NCI-H524 (cell line): ENCODE results near the gene TBC1D24.
A peak's percentile ranks its signal among the peaks of the same experiment; 100 is the strongest.
"Not testable (repeated sequence)": the region's sequence is repeated elsewhere in the genome, so short reads cannot be mapped to it uniquely, and the experiment has no call there.

Experiments used
- DNase-seq, 2 experiments: peaks; one replicate each; lab custom pipeline; 2025; lab: John Stamatoyannopoulos, UW

TBC1D24 gene

DNA sequence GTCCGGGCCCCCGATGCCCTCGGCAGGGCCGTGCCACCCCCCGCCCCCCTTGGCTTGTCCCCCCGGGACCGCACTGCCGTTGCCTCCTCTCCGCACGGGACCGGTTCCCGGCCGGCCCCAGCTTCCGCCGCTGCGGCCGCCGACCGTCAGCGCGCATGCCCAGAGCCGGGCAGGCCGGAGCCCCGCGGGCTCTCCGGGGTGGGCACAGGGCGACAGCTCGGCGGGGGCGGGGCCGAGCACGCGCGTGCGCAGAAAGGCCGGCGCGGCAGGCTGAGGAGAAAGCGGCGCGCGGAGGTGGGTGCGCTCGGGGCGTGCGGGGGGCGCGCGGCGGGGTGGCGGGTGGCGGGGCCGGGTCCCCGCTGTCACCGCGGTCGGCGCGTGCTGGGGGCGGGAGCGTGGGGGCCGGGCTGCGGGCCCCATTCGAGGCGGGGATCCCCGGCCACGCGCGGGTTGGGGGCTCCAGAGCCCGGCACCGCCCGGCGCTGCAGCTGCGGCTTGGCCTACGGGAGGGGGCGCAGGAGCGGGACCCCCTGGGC is at the start of gene TBC1D24:
TBC1D24 (plus strand) TSS at position 251 of the 536 bp plus-strand sequence. CDS start 21,022 bp downstream, outside the sequence.
- peak; percentile 45 to 86 for DNase-seq

DNA sequence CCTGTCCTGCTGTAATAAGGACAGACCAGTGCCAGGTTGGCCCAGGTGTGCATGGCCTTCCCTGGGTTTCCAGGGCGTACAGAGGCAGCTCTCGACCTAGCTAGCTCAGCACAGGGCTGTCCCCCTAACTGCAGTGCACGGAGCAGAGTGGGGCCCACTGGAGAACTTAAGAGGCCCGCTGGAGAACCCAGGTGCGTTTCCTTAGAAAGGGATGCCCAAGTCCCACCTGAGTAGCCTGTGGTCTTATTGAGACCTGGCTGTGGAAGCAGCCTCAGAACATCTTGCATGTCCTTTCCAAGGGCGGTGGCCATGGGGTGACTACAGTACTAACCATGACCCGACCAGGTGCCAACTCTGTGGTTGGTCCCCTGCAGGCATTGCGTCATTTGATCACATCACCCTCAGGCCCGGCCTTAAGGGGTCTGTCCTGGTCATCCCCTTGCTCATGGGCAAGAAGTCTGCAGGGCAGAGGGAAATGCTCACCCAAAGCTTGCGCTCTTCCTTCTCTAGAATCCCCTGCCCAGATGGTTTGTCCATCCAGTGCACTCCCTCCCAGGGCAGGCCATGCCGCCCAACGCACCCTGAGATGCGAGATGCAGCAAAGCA is 49.0 kb upstream of the TBC1D24 start:
- DNase-seq: no peak

DNA sequence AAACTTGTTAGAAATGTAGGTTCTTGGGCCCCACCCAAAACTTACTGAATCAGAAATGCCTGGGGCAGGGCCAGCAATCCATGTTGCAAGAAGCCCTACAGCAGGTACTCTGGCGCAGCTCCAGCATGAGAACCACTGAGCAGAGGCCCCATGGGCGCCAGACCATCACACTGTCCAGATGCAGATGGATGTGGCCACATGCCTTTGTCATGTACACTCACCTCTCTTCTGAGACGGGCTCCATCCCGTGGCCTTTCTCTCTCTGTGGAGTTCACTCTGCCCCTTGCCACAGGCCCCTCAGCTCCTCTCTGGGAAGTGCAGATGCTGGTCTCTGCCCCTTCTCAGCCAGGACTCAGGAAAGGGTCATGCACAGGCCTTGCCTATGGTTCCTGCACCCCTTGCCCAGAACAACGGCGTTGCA is 48.0 kb upstream of the TBC1D24 start:
- no peak for DNase-seq

DNA sequence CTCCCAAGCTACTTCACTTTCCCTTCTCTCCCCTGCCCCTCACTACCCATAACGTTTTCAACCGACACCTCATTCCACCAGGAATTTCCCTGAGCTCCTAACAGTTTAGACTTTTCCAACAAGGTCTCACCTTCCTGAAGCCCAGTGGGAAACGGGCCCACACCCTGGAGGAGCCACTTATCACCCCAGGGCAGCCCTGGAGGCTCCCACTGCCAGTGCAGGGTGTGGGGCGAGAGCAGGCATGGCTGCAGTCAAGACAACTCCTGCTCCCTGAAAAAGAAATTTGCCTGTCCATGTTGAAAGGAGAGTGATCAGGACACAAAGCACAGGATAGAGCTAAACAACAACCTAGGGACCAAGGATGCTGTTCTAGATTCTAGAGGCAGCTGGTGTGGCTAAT is 47.4 kb upstream of the TBC1D24 start:
- DNase-seq: no peak

DNA sequence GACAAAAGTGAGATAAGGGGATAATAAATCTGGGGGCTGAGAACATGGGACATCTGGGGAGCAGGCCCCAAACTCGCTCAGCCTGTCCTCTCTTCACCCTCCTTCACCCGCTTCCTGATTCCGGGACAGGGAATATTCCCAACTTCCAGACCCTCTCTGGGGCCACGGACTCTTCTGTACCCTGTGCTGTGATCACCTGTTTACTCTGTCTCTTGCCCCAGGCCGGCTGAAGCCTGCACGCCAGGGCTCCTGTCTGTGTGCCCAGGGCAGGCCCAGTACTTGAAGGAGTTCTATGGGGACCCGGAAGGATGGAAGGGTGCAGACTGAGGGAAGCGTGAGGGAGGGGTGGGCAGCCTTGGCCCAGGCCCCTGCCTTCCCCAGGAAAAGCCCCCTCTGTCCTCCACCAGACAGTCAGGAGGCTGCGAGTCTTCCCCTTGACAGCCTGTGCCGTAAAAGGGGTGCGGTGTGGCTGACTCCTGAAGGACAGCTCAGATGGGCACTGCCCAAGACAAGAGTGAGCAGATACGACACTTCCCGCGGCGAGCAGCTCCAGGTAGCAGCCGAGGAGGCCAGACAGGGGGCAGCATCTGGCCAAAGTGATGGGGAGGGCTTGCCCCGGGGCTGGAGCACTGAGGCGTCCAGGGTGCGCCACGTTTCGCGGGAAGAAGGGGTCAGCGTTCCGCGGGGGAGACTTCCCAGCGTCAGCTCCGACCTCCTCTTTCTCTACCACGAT is 46.7 kb upstream of the TBC1D24 start:
- DNase-seq: peak; percentile 39 to 71

DNA sequence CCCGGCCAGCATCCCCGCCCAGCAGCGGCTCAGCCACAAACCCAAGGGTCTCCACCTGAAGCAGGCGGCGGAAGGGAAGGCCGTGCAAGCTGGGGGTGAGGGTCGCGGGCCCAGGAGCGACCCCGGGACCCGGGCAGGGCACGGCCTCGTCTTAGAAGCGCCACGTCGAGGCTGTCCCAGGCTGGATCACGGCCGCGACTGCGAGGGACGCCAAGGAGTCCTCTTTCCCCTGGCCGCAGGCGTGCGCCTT is 46.2 kb upstream of the TBC1D24 start:
- no peak for DNase-seq

DNA sequence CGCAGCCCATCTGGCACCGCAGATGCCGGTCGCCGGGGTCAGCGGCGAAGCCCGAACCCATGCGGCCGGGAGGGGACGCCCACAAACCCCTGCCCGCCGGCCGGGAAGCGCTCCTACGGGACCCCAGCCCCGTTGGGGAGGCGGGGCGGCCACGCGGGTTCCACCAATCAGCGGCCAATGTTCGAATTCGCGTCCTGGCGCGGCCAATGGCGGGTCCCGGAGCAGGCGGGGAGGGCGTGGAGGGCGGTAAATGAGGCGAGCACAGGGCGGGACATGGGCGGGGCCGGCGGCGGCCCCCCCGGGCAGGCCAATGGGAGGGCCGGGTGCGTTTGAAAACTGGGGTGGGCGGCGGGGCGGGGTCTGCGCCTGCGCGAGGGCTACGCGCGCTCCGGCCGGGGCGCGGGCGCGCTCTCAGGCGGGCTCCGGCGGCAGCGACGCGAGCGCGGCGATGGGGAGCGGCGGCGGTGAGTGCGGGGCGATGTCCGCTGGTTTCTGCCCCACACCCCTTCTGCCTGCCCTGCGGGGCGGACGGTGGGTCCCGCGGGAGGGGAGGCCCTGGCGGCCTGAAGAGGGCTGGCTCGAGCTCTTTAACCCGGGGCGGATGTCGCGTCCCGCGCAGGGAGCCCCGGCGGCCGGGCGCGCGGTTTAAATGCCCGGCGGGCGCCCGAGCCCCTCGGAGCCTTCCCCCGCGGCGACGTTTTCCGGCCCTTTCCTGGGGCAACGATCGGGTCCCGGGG is 45.7 kb upstream of the TBC1D24 start, which contains the start of gene CCNF:
CCNF (plus strand) TSS at position 414 of the 737 bp plus-strand sequence; CDS start at position 449, 35 bp downstream.
- DNase-seq: peak; percentile 97 to 98

DNA sequence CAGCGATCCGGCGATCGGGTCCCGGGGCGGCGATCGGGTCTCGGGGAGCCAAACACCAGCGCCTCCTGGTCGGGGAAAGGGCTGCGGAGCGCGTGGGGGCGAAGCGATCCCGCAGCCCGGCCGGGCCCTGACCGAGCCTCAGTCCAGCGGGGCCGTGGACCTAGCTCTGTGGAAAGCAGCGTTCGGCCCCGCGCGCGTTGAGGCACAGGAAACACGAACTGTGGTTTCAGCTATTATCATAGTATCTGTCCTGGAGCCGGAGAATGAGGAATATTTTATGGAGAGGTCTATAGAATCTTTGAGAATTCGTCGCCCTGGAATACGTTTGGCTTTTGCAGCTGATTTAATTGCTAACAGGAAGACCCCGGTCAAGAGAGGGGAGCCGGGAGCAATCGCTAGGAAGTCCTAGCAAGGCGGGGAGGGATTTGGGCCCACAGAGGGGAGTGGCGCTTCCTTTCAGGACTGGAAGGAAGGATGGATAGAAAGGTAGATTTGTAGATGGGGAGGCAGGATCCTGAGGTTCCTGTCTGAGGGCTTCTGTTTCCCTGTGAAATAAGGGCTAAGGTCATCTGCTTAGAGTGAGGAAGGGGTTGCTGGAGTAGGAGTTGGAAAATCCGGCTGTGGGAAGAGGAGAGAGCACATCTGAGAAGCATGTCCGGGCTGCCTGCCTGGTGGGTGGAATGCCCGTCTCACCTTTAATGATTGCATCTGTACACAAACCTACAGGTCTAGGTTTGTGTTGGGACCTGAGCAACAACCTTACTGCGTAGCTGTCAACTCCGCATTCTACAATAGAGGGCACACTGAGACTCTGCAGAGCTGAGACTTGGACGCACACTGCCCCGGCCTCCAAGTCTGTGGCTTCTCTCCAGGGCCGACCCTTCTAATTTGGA is 44.9 kb upstream of the TBC1D24 start:
- DNase-seq: peak in 1 of 2 experiments; percentile 42

DNA sequence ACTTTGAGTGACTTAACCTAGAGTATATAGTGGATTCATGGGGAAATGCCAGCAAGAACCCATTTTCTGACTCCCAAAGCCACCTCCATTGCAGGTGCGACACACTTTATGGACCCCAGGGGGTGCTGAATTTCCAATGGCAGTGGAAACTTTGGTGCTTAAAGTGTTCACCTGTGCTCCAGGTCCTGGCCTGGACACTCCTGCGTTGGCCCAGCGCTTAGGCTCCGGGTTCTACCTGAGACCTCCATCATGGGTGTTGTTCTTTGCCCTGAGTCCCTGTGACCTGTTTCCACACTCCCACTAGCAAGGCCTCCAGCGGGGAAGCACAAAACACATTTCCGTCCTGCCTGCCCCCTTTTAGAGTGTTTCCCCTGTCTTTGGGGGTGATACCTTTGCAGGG is 42.6 kb upstream of the TBC1D24 start:
- no peak for DNase-seq

DNA sequence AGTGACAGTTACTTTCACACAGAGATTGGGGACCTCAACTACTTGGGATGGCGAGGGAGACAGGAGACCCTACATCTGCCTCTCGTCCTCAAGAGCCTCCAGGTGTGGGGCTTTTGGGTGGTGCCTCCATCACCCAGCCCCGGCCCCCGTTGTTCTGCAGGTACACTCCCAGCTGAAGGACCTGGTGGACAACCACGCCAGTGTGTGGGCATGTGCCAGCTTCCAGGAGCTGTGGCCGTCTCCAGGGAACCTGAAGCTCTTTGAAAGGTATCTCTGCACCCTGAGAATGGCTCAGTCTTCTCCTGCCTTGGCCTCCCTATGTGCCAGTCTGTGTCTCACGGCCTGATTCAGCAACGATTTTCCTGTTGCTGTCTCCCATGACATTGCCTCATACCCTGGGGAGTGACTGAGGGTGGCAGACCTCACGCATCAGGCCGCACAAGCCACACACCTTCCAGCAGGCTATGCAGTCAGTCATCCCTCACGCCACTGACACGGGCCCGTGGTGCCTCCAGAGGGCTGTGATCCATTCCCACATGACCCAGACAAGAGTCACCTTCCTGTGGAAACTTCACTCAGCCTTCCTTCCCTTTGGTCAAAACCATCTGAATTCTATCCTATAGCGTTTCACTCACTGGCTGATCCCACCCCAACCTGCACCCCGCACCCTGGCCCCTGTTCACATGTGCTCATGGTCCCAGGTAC is 42.0 kb upstream of the TBC1D24 start:
- DNase-seq: no peak

GRCh38 chr16:2435236-2435635 is 39.7 kb upstream of the TBC1D24 start:
- DNase-seq: not testable (repeated sequence)

DNA sequence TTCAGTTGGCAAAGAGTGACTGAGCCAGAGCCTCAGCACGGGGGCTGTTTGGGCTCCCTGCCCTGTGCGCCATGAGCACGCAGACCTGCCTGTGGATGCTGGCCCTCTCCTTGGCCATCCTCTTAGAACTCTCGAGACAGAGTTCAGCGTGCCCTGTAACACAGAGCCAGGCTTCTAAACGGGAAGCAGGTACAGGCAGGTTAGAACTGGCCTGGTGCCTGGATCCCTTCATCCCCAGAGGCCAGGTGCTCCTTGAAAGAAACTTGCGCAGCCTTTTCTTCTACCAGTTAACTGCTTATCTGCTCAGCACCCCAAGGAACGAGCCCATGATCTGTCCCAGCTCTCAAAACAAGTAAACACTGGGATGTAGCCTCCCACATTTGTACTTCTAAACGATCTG is 38.8 kb upstream of the TBC1D24 start:
- no peak for DNase-seq

GRCh38 chr16:2437032-2437790 is 37.7 kb upstream of the TBC1D24 start:
- DNase-seq: no peak

DNA sequence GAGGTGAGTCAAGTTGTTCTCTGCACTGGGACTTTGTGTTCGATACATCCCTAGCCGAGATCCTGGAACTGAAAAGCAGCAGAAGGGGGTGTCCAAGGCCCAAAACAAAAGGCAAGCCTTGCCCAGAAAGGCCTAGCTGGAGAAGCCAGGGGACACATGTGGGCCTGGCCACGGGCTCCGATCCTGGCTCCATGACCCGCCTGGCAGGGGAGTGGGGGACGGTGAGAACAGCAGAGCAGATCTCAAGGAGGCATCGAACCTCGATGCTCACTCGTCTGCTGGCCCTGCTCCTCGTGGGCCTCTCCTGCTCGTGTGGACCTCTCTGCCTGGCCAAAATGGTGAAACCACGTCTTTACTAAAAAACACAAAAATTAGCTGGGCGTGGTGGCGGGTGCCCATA is 36.8 kb upstream of the TBC1D24 start:
- DNase-seq: no peak

GRCh38 chr16:2439598-2439997 is 35.3 kb upstream of the TBC1D24 start:
- no peak for DNase-seq

DNA sequence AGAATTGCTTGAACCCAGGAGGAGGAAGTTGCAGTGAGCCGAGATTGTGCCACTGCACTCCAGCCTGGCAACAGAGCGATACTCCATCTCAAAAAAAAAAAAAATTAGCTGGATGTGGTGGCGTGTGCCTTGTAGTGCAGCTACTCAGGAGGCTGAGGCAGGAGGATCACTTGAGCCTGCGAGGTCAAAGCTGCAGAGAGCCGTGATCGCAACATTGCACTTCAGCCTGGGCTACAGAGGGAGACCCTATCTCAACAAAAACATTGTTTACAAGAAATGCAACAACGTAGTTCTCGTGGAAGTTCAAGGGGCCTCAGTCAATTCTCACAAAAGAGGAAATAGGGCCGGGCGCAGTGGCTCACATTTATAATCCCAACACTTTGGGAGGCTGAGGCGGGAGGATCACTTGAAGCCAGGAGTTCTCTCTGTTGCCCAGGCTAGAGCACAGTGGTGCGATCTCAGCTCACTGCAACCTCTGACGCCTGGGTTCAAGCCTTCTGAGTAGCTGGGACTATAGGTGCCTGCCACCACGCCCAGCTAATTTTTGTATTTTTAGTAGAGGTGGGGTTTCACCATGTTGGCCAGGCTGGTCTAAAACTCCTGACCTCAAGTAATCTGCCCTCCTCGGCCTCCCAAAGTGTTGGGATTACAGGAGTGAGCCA is 33.7 kb upstream of the TBC1D24 start:
- DNase-seq: not testable (repeated sequence)

GRCh38 chr16:2443555-2443954 is 31.4 kb upstream of the TBC1D24 start:
- no peak for DNase-seq

DNA sequence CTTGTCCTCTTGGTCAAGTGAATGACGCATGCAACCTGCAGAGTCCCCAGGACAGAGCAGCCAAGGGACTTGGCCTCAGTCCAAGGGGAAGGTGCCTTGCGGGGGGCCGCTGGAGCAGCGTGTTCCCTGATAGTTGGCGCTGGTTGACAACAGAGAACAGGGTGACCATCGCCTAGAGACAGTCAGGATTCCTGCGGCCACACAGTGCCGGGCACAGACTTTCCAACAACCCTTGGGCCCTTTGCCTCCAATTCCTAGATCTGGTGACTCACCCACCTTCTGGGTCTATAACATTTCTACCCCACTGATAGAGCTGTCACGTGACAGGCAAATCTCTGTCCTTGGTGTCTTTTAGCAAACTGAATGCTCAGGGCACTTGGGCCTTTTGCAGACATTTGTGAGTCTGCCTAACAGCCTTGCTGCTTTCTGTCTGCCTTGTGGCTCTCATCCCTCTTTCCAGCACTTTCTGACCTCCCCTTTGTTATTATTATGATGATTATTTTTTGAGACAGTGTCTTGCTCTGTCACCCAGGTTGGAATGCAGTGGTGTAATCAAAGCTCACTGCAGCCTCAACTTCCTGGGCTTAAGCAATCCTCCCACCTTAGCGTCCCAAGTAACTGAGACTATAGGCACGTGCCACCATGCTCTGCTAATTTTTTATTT is 26.9 kb upstream of the TBC1D24 start:
- DNase-seq: no peak

- DNase-seq: no peak
These were observed 25.8 kb upstream of the TBC1D24 start for GRCh38 chr16:2449118-2449517.
